Hematopoietic multipotent progenitor cell treated with erythropoietin and hydrocortisone succinate and interleukin-3 and kit ligand, for 4 days (in vitro differentiated cells): ENCODE data around the gene KLC1.
"Not testable (repeated sequence)": the region's sequence is repeated elsewhere in the genome, so short reads cannot be mapped to it uniquely, and the experiment has no call there.

Experiments
- DNase-seq: peaks from one replicate; pipeline ENCODE4 v3.0.0-alpha.2; 2015

Gene KLC1

GRCh38 chr14:103628684-103629502 lies at the start of gene KLC1:
Gene KLC1 (plus strand): TSS chr14:103629211. CDS start chr14:103654565, 25,354 bp downstream.
- peak; percentile 84 for DNase-seq

- no peak for DNase-seq
These were observed 47.8 kb upstream of the KLC1 start for GRCh38 chr14:103581206-103581605.

GRCh38 chr14:103581954-103582703 lies 46.9 kb upstream of the KLC1 start:
- DNase-seq: no peak

GRCh38 chr14:103584326-103584915 lies 44.6 kb upstream of the KLC1 start:
- no peak for DNase-seq

- DNase-seq: no peak
These were observed 35.4 kb upstream of the KLC1 start for GRCh38 chr14:103593577-103593976.

GRCh38 chr14:103594265-103594664 lies 34.7 kb upstream of the KLC1 start:
- no peak for DNase-seq

GRCh38 chr14:103597623-103598377 lies 31.2 kb upstream of the KLC1 start:
- DNase-seq: no peak

GRCh38 chr14:103600503-103600902 lies 28.5 kb upstream of the KLC1 start:
- DNase-seq: no peak

- no peak for DNase-seq
These were observed 24.4 kb upstream of the KLC1 start for GRCh38 chr14:103604620-103605019.

- peak; percentile 91 for DNase-seq
These were observed 21.9 kb upstream of the KLC1 start for GRCh38 chr14:103606963-103607668.

GRCh38 chr14:103607822-103608221 lies 21.2 kb upstream of the KLC1 start:
- no peak for DNase-seq

GRCh38 chr14:103609081-103609480 lies 19.9 kb upstream of the KLC1 start:
- DNase-seq: not testable (repeated sequence)

- DNase-seq: no peak
These were observed 17.8 kb upstream of the KLC1 start for GRCh38 chr14:103611215-103611614.

GRCh38 chr14:103613517-103613916 lies 15.5 kb upstream of the KLC1 start:
- DNase-seq: no peak

GRCh38 chr14:103616635-103617300 lies 12.2 kb upstream of the KLC1 start:
- DNase-seq: no peak

- DNase-seq: no peak
These were observed 10.0 kb upstream of the KLC1 start for GRCh38 chr14:103619057-103619456.

GRCh38 chr14:103621860-103622259 lies 7.2 kb upstream of the KLC1 start:
- no peak for DNase-seq

- DNase-seq: no peak
These were observed 5.7 kb upstream of the KLC1 start for GRCh38 chr14:103623308-103623707.

GRCh38 chr14:103623883-103624482 lies 5.0 kb upstream of the KLC1 start:
- DNase-seq: no peak

GRCh38 chr14:103624860-103625259 lies 4.2 kb upstream of the KLC1 start:
- peak; percentile 82 for DNase-seq
